NCI-H1436 (cell line): ENCODE results near the gene TAP2.
"Not testable (repeated sequence)": the region's sequence is repeated elsewhere in the genome, so short reads cannot be mapped to it uniquely, and the experiment has no call there.

Experiments used
- DNase-seq: peaks from one replicate; lab custom pipeline; 2025; lab: John Stamatoyannopoulos, UW

The TAP2 gene

DNA sequence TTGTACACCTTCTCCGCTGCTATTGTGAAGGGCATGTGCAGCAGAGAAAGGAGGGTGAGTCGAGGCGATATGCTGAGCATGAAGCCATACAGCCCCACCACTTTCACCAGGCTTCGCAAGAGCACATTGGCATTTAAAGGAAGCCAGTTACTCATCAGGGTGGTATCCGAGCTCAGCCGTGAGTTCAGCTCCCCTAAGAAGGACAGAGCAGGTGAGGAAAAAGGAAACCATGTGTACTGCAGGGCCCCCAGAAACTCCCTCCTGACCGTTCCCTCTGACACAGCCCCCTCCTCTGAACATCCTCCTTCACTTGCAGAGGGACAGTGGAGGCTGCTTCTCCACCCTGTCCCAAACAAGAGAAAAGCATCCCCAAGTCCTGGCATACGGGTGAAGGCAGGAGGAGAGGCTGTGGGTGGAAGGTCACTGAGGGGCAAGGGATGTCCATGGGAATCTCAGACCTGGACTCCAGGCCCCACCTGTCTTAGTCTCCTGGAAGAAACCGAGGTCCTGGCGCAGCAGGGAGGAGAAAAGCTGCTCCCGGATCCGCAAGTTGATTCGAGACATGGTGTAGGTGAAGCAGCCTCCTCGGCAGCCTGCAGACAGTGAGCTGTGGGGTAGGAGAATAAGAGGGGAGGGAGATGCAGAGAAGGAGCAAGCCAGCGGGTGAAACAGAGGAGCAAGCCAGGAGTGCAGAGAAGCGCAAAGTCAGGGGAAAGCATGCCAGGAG is 3.2 kb downstream of the TAP2 start:
- DNase-seq: no peak

- DNase-seq: no peak
These were observed 4.9 kb downstream of the TAP2 start for GRCh38 chr6:32833664-32834063.

GRCh38 chr6:32832535-32832934 is 6.0 kb downstream of the TAP2 start:
- DNase-seq: no peak

GRCh38 chr6:32830936-32831335 is 7.6 kb downstream of the TAP2 start:
- no peak for DNase-seq

GRCh38 chr6:32830017-32830416 is 8.5 kb downstream of the TAP2 start:
- DNase-seq: no peak

- DNase-seq: no peak
These were observed 9.0 kb downstream of the TAP2 start for GRCh38 chr6:32829495-32829894.

DNA sequence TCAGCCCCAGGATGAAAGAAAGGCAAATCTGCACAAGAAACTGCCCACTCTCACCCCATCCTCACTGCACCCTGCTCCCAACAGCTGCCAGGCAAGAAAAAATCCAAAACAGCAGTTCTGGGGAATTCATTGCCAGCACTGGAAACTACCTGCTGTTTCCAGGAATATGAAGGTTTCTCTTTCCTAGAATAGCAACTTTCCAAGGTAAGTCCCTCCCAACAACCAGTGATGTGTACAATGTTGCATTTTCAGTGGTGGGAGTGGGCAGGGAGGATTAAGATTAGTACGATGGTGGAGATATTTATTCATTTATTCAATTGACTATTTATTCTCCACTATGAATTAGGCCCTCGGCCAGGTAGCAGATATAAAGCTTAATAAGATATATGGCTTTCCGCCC is 11.5 kb downstream of the TAP2 start:
- DNase-seq: no peak

GRCh38 chr6:32825966-32826365 is 12.6 kb downstream of the TAP2 start:
- no peak for DNase-seq

DNA sequence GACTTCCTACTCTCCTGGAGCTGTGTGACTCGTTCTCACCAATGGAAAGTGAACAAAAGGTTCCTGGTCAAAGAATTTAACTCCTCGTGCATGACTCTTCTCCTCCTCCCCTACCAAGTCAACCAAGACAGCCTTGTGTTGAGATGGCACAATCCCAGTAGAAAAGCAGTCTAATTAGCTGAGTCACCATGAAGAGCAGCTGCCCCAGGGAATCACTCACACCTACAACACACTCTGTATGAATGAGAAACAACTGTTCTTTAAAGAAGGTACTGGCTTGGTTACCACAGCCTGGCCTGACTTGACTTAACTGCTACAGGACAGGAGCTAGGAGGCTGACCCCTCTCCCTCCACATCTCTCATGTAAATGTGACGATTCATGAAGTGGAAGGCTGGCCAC is 18.8 kb downstream of the TAP2 start:
- no peak for DNase-seq

DNA sequence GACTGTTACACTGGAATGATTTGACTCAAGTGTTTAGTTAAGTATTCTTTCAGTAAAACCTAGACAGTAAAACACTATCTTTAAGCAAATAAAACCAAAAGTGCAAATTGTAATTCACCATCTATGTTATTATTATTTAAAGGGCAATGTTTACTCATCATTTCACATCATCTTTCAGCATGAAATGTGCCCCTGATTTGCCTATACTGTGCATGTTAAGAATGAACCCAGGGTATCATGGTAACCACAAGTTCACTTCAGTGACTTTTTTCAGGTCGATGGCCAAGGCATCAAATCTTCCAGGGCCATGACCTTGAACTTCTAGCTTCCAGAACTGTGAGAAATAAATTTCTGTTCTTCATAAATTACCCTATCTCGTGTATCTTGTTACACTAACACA is 19.7 kb downstream of the TAP2 start:
- no peak for DNase-seq

- DNase-seq: no peak
These were observed 21.8 kb downstream of the TAP2 start, which contains the start of gene HLA-DOB for GRCh38 chr6:32816746-32817204. Gene HLA-DOB (minus strand): TSS chr6:32817002. CDS start chr6:32816951, 51 bp downstream.

DNA sequence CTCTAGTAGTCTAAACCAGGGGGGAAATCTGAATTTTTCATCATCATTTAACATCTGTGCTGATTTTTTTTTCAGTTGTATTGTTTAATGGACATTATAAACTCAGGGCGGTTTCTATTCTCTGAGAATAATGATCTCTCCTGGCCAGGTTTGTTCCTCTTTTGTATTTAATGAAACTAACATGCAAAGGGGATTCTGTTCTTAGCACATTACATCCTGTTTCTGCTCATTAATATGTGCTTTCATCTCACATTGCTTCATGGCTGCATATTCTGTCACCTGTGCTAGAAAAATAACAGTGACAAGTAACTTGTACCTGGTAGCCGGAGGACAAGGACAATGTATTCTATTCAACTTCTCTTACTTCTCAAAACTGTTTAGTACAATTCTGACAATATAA is 22.5 kb downstream of the TAP2 start:
- no peak for DNase-seq

GRCh38 chr6:32815115-32815514 is 23.4 kb downstream of the TAP2 start:
- DNase-seq: no peak

DNA sequence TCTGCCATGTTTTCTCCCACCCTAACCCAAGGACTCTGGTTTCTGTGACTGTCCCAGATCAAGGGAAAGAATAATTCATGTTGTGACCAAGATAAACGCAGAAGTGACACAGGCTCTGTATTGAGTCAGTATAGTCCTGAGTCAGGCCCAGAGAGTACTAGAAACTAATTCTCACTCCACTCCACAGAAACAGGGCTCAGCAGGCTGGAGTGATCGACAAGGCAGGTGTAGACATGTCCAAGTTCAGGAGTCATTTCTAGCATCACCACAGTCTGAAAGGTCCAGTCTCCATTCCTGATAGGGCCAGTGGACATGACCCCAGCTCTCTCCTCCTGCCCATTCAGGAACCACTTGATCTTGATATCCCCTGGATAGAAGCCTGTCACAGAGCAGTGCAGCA is 24.4 kb downstream of the TAP2 start:
- DNase-seq: no peak

DNA sequence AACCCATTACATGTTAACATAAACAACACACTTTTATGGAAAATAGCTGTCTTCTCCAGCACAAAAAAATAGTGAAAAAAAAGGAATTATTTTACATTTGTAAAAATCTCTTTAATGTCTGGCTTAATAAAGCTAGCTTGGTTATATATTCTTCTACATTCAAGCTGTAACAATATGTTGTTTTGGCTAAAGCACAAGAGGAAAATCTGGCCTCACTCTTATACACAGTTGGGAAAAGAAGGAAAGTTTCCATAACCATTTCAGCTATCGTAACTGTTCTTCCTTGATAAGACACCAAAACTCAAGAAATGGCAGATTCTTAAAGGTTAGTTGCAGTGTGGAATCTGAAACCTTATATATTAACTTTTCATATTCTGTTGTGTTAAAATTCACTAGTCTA is 29.4 kb downstream of the TAP2 start:
- DNase-seq: no peak

DNA sequence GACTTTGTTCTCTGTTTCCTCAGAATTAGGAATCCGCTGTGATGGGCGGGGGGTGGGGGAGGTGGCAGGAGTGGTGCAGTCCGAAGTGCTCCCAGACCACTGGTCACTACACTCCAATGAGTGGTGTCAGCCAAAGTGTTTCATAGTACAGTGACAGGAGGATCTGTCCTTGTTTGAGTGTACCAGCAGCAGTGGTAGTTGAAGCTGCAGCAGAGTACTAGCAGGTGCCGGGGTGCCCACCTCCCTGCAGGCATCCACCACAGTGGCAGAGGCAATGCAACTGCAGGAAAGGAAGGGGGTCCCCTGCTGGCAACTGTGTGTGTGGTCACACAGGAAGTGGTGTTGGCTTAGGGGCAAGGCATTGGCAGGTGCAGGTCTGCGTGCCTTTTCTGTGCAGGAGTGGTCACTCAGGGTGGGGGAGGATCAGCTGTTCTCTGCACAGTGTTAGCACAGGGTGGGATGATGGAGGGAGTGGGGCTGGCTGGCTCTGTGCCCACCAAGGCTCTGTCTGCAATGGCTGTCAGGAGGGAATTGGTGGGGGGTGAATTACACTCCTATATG is 31.4 kb downstream of the TAP2 start:
- DNase-seq: no peak

GRCh38 chr6:32805404-32805803 is 33.1 kb downstream of the TAP2 start:
- DNase-seq: not testable (repeated sequence)

- no peak for DNase-seq
These were observed 35.1 kb downstream of the TAP2 start for GRCh38 chr6:32803416-32803815.

DNA sequence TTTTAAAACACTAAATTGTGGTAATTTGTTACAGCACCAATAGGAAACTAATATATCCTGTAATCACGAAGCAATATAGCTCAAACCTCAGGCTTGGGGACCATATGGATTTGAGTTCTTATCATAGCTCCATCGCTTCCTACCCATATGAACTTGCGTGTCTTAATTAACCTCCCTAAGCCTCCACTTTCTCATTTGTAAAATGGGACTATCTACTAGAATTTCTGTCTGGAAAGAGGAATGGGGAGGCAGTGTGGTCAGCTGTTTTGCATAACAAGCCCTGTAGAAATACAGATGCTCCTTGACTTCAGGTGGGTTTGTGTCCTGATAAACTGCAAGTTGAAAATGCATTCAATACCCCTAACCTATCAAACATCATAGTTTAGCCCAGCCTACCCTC is 38.8 kb downstream of the TAP2 start:
- DNase-seq: no peak

GRCh38 chr6:32799168-32799567 is 39.4 kb downstream of the TAP2 start:
- DNase-seq: no peak

DNA sequence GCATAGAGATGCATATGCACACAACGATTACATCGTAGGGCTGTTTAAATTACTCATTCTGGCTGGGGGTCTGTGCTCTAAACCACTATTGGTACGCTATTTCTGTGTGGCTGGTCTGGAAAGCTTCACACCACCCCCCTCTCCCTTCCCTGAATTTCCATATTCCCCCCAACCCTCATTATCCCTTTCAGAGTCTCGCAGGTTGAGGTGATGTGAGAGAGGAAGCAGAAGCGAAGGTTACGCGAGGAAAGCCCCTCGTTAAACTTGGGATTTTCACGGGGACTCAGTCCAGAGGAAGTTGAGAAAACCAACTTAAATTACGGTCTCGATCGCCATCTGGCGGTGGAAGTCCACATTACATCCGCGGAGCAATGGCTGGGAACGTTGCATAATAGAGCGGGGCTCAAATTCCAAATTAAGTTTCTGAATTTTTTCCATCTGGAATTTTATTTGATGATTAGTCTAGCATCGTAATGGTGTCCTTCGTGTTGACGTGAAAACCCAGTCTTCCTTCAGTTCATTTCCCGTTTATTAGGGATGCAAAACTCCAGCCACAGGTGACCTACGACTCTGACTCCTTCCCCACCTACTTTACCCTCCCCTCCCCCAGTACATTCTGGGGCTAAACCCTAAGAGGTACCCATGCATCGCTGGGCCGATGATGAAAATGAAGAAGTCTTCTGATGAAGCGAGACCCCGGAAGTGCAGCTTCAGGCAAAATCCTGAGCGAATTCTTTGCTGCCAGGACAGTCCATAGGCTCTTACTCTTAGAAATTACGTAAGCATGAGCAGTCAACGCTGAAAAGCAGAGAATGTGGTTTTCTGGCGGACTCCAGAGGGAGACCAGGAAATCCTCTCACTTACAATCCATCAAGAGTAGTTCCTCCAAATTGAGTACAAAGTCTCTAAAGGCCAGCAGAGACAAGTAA is 41.4 kb downstream of the TAP2 start:
- DNase-seq: peak; percentile 10

GRCh38 chr6:32794510-32794909 is 44.0 kb downstream of the TAP2 start:
- DNase-seq: no peak

GRCh38 chr6:32792901-32793435 is 45.6 kb downstream of the TAP2 start:
- DNase-seq: no peak
